H1 (cell line): ENCODE results near the gene TSPAN17. TPM values are rescaled to one million over a fixed set of nuclear protein-coding genes. Genes with fewer than 3 reads are reported as not detected.

Experiments used
- CTBP2 ChIP-seq: IDR thresholded peaks from 2 replicates; pipeline ENCODE4 v1.7.0; 2011; ENCODE audit warnings: borderline replicate concordance, mild to moderate bottlenecking, moderate library complexity, mixed read lengths, low read length; ENCODE audit not compliant: insufficient read depth, insufficient read length
- SIX5 ChIP-seq: IDR thresholded peaks from 2 replicates; pipeline ENCODE4 v1.6.1; 2011; ENCODE audit warnings: mild to moderate bottlenecking, low read depth, low read length
- SP1 ChIP-seq: IDR thresholded peaks from 2 replicates; pipeline ENCODE4 v1.6.1; 2011; ENCODE audit warnings: low read depth, low read length
- SP2 ChIP-seq: IDR thresholded peaks from 2 replicates; pipeline ENCODE4 v1.6.1; 2012; ENCODE audit warnings: mild to moderate bottlenecking, low read length, inconsistent platforms
- SUZ12 ChIP-seq: fragments of 200-600 bp; sonication (generic); IDR thresholded peaks from 2 replicates; pipeline ENCODE4 v1.6.1; 2012; ENCODE audit warnings: mild to moderate bottlenecking, inconsistent platforms, low read length, moderate library complexity, mixed read lengths
- polyA plus RNA-seq, 7 experiments: library from polyadenylated mRNA; depleted of rRNA in 3 of 7; stranded (reverse) in 5 of 7; unstranded in 2 of 7; fragments of >200 nt in 5 of 7; fragments of 200-250 nt in 2 of 7; gene quantifications; 1 replicate in 5 of 7; 2 replicates in 1 of 7; 4 replicates in 1 of 7; pipeline versions ENCODE4 v1.2.1 to v1.2.3, GENCODE V29; 2011 to 2013; ENCODE audit warnings: missing spikeins in 2 of 7, mixed read lengths in 2 of 7
- total RNA-seq: library from RNA; stranded (reverse); fragmentation: NEBNext Ultra II Directional; extraction: Animal tissue kit (Norgen Biotek cat#: 25700); gene quantifications from 2 replicates; pipeline ENCODE4 v1.2.1, GENCODE V29; 2021
- TF ChIP-seq, protein P1 (sequence below): IDR thresholded peaks from 2 replicates; pipeline ENCODE4 v1.6.1; 2012; ENCODE audit warnings: low read length, inconsistent platforms

The TSPAN17 gene
- total and polyA plus RNA-seq, 2 of the 8 experiments (the other 6 are each of a cell fraction or from before 2014, with no cell fraction given) = 41.5 to 53.7 TPM

DNA sequence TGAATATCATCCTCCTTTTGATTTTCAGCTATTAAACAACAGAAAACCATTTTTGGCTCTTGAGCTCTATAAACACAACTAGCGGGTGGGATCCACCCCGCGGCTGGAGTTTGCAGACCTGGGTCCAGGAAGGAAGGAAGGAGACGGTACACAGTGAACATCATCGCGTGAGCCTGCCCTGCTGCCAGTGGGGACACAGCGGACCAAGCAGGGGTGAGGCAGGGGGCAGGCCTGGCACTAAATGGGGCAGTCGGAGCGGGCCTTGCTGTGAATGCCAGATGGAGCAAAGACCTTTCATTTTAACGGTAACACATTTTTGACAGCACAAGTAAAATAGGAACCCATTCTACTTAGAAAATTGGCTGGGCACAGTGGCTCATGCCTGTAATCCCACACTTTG is 14.4 kb downstream of the TSPAN17 start (continued):
- TF ChIP-seq, protein P1, sequence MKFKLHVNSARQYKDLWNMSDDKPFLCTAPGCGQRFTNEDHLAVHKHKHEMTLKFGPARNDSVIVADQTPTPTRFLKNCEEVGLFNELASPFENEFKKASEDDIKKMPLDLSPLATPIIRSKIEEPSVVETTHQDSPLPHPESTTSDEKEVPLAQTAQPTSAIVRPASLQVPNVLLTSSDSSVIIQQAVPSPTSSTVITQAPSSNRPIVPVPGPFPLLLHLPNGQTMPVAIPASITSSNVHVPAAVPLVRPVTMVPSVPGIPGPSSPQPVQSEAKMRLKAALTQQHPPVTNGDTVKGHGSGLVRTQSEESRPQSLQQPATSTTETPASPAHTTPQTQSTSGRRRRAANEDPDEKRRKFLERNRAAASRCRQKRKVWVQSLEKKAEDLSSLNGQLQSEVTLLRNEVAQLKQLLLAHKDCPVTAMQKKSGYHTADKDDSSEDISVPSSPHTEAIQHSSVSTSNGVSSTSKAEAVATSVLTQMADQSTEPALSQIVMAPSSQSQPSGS = no peak
- TF ChIP-seq SP1 (no peak), CTBP2 (no peak), SUZ12 (no peak), SIX5 (no peak), SP2 (no peak)
